Measurements from ENCODE around the gene GPD1L.
"Not testable (repeated sequence)": the region's sequence is repeated elsewhere in the genome, so short reads cannot be mapped to it uniquely, and the experiment has no call there.

Gene GPD1L

GRCh38 chr3:32106132-32106928 lies at the start of gene GPD1L:
TSS of gene GPD1L (plus strand) at chr3:32106620. CDS start at chr3:32106712, 92 bp downstream.
- Histone ChIP-seq H3K4me3 (ENCODE audit: low read length) (peak within 1 kb of the TSS; percentile 82), H3K27ac (ENCODE audit: low read length) (no peak within 1 kb of the TSS), H3K4me1 (ENCODE audit: low read length) (peaks cover 12% of the 10 kb centered on the region), H3K79me2 (ENCODE audit: low read length) (peaks cover 18% of the 10 kb centered on the region), H3K36me3 (replicated peaks; ENCODE audit: low read depth, low read length) (peaks cover 3% of the 10 kb centered on the region), H4K20me1 (ENCODE audit: insufficient read depth, low read length) (no peaks in the 10 kb centered on the region), H3K27me3 (ENCODE audit: low read depth, low read length) (no peaks in the 10 kb centered on the region), H3K4me2 (ENCODE audit: low read length) (peak within 1 kb of the TSS; percentile 91), H3K9ac (ENCODE audit: low read length) (peak within 1 kb of the TSS; percentile 64), H2AFZ (ENCODE audit: low read depth, low read length) (peak within 1 kb of the TSS; percentile 99), H3K9me3 (ENCODE audit: insufficient read depth, low read length) (peaks cover 13% of the 10 kb centered on the region)
- no peak for TF ChIP-seq EZH2phosphoT487 (IDR thresholded peaks at IDR 0.05; ENCODE audit: low read depth)
- TF ChIP-seq CTCF (IDR thresholded peaks at IDR 0.05; ENCODE audit: low read depth, low read length): no peak

GRCh38 chr3:32058465-32058864 lies 48.0 kb upstream of the GPD1L start:
- H3K4me1 ChIP-seq (ENCODE audit: low read length); H3K4me2 ChIP-seq (ENCODE audit: low read length); H3K27ac ChIP-seq (ENCODE audit: low read length); H3K27me3 ChIP-seq (ENCODE audit: low read depth, low read length); H3K4me3 ChIP-seq (ENCODE audit: low read length); H2AFZ ChIP-seq (ENCODE audit: low read depth, low read length); H3K79me2 ChIP-seq (ENCODE audit: low read length); H3K9ac ChIP-seq (ENCODE audit: low read length); H3K36me3 ChIP-seq (replicated peaks; ENCODE audit: low read depth, low read length); H3K9me3 ChIP-seq (ENCODE audit: insufficient read depth, low read length); H4K20me1 ChIP-seq (ENCODE audit: insufficient read depth, low read length): not testable (repeated sequence)

- TF ChIP-seq EZH2phosphoT487 (IDR thresholded peaks at IDR 0.05; ENCODE audit: low read depth) (no peak), CTCF (IDR thresholded peaks at IDR 0.05; ENCODE audit: low read depth, low read length) (no peak)
- Histone ChIP-seq H3K9ac (ENCODE audit: low read length) (no peak overlapping the region), H3K4me2 (ENCODE audit: low read length) (no peak overlapping the region), H3K36me3 (replicated peaks; ENCODE audit: low read depth, low read length) (no peaks in the 10 kb centered on the region), H2AFZ (ENCODE audit: low read depth, low read length) (no peak overlapping the region), H3K4me3 (ENCODE audit: low read length) (no peak overlapping the region), H3K9me3 (ENCODE audit: insufficient read depth, low read length) (no peaks in the 10 kb centered on the region), H3K4me1 (ENCODE audit: low read length) (no peaks in the 10 kb centered on the region), H3K27ac (ENCODE audit: low read length) (no peak overlapping the region), H3K27me3 (ENCODE audit: low read depth, low read length) (no peaks in the 10 kb centered on the region), H3K79me2 (ENCODE audit: low read length) (no peaks in the 10 kb centered on the region), H4K20me1 (ENCODE audit: insufficient read depth, low read length) (no peaks in the 10 kb centered on the region)
Measured at GRCh38 chr3:32062950-32063582, 43.4 kb upstream of the GPD1L start.

- no peaks in the 10 kb centered on the region for H3K79me2 ChIP-seq (ENCODE audit: low read length)
- no peak overlapping the region for H3K4me3 ChIP-seq (ENCODE audit: low read length)
Measured at GRCh38 chr3:32066686-32067085, 39.7 kb upstream of the GPD1L start.

GRCh38 chr3:32074194-32074593 lies 32.2 kb upstream of the GPD1L start:
- not testable (repeated sequence) for H3K27ac ChIP-seq (ENCODE audit: low read length); H4K20me1 ChIP-seq (ENCODE audit: insufficient read depth, low read length); H3K4me2 ChIP-seq (ENCODE audit: low read length); H2AFZ ChIP-seq (ENCODE audit: low read depth, low read length); H3K9me3 ChIP-seq (ENCODE audit: insufficient read depth, low read length); H3K4me3 ChIP-seq (ENCODE audit: low read length); H3K36me3 ChIP-seq (replicated peaks; ENCODE audit: low read depth, low read length); H3K79me2 ChIP-seq (ENCODE audit: low read length); H3K9ac ChIP-seq (ENCODE audit: low read length); H3K27me3 ChIP-seq (ENCODE audit: low read depth, low read length)
- peaks cover 23% of the 10 kb centered on the region for H3K4me1 ChIP-seq (ENCODE audit: low read length)

More at GRCh38 chr3:32066686-32067085, 39.7 kb upstream of the GPD1L start:
- H3K9ac ChIP-seq (ENCODE audit: low read length): no peak overlapping the region
- no peak overlapping the region for H2AFZ ChIP-seq (ENCODE audit: low read depth, low read length)
- no peaks in the 10 kb centered on the region for H3K4me1 ChIP-seq (ENCODE audit: low read length)
- H4K20me1 ChIP-seq (ENCODE audit: insufficient read depth, low read length): no peaks in the 10 kb centered on the region
- H3K27ac ChIP-seq (ENCODE audit: low read length): no peak overlapping the region
- no peaks in the 10 kb centered on the region for H3K27me3 ChIP-seq (ENCODE audit: low read depth, low read length)
- H3K4me2 ChIP-seq (ENCODE audit: low read length): no peak overlapping the region
- TF ChIP-seq EZH2phosphoT487 (IDR thresholded peaks at IDR 0.05; ENCODE audit: low read depth): no peak
- TF ChIP-seq CTCF (IDR thresholded peaks at IDR 0.05; ENCODE audit: low read depth, low read length): no peak
- no peaks in the 10 kb centered on the region for H3K36me3 ChIP-seq (replicated peaks; ENCODE audit: low read depth, low read length)
- H3K9me3 ChIP-seq (ENCODE audit: insufficient read depth, low read length): no peaks in the 10 kb centered on the region

All from OCI-LY3 (cell line).